Suprapubic skin (tissue), 3 donors: ENCODE measurements around the gene ZNF441.

ENCODE experiments used
- EP300 ChIP-seq: sonication (generic); formaldehyde crosslinking; IDR thresholded peaks from one replicate; pipeline ENCODE4 v1.6.1; 2017; ENCODE audit warnings: antibody characterized with exemption
- POLR2A ChIP-seq, 2 donors: fragments of 450-650 bp; IDR thresholded peaks; one replicate each; pipeline ENCODE4 v1.6.1; 2017; ENCODE audit warnings: antibody characterized with exemption in 2 of 2, mild to moderate bottlenecking in 2 of 2, moderate library complexity in 2 of 2
- TF ChIP-seq, protein P1 (sequence below), 2 donors: fragments of 200-600 bp in 1 of 2; fragments of 450-650 bp in 1 of 2; sonication (generic) in 1 of 2; IDR thresholded peaks; one replicate each; pipeline ENCODE4 v1.5.1; 2016 to 2019; ENCODE audit warnings: antibody characterized with exemption in 2 of 2, mild to moderate bottlenecking in 1 of 2, moderate library complexity in 1 of 2

- TF ChIP-seq EP300, result no peak
- TF ChIP-seq POLR2A (IDR thresholded peaks at IDR 0.05), result no peak
- TF ChIP-seq, protein P1, sequence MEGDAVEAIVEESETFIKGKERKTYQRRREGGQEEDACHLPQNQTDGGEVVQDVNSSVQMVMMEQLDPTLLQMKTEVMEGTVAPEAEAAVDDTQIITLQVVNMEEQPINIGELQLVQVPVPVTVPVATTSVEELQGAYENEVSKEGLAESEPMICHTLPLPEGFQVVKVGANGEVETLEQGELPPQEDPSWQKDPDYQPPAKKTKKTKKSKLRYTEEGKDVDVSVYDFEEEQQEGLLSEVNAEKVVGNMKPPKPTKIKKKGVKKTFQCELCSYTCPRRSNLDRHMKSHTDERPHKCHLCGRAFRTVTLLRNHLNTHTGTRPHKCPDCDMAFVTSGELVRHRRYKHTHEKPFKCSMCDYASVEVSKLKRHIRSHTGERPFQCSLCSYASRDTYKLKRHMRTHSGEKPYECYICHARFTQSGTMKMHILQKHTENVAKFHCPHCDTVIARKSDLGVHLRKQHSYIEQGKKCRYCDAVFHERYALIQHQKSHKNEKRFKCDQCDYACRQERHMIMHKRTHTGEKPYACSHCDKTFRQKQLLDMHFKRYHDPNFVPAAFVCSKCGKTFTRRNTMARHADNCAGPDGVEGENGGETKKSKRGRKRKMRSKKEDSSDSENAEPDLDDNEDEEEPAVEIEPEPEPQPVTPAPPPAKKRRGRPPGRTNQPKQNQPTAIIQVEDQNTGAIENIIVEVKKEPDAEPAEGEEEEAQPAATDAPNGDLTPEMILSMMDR (IDR thresholded peaks at IDR 0.05), result no peak
Observed at GRCh38 chr19:11749751-11750150, 17.0 kb upstream of the ZNF441 start.
